Coronary artery (tissue), 2 donors: Measurements from ENCODE around the gene PTGS1.
A peak's percentile ranks its signal among the peaks of the same experiment; 100 is the strongest.

Experiments used
- DNase-seq: peaks from one replicate; pipeline ENCODE4 v3.0.0-alpha.2; 2017; ENCODE audit warnings: low spot score
- H3K27ac ChIP-seq, 2 donors: fragments of 200-600 bp; sonication (generic); one replicate each; pipeline ENCODE4 v1.5.1; 2016 to 2019
- H3K4me3 ChIP-seq: fragments of 200-600 bp; sonication (generic); 2 replicates; pipeline ENCODE4 v1.5.1; 2016; ENCODE audit warnings: mild to moderate bottlenecking, moderate library complexity
- TF ChIP-seq, protein P1 (sequence below): fragments of 200-600 bp; sonication (generic); IDR thresholded peaks from one replicate; pipeline ENCODE4 v1.5.1; 2019; ENCODE audit warnings: antibody characterized with exemption

Gene PTGS1

DNA sequence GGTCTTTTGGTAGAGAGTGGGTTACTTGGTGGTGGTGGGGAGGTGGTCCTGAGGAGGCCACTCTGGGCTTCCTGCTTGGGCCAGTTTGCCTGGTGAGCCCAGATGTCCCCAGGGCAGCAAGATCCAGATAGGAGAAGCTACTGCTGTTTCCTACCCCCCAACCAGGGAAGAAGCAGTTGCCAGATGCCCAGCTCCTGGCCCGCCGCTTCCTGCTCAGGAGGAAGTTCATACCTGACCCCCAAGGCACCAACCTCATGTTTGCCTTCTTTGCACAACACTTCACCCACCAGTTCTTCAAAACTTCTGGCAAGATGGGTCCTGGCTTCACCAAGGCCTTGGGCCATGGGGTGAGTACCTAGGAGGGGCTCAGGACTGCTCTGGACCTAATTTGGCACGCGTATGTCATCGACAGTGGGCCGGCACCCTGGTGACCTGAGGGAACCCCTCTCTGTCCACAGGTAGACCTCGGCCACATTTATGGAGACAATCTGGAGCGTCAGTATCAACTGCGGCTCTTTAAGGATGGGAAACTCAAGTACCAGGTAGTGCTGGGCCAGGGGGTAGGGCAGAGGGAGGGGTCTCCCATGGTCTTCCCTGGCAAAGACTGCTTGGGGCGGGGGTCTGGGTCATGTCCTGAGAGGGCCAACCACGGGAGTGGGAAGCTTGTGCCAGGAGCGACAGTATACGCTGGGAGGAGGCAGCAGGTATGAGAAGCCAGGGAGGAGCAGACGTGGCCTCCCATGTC, 10.6 kb downstream of the PTGS1 start:
- DNase-seq: no peak
- Histone ChIP-seq H3K27ac (no peak overlapping the region), H3K4me3 (no peak overlapping the region)
- TF ChIP-seq, protein P1, sequence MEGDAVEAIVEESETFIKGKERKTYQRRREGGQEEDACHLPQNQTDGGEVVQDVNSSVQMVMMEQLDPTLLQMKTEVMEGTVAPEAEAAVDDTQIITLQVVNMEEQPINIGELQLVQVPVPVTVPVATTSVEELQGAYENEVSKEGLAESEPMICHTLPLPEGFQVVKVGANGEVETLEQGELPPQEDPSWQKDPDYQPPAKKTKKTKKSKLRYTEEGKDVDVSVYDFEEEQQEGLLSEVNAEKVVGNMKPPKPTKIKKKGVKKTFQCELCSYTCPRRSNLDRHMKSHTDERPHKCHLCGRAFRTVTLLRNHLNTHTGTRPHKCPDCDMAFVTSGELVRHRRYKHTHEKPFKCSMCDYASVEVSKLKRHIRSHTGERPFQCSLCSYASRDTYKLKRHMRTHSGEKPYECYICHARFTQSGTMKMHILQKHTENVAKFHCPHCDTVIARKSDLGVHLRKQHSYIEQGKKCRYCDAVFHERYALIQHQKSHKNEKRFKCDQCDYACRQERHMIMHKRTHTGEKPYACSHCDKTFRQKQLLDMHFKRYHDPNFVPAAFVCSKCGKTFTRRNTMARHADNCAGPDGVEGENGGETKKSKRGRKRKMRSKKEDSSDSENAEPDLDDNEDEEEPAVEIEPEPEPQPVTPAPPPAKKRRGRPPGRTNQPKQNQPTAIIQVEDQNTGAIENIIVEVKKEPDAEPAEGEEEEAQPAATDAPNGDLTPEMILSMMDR: no peak

DNA sequence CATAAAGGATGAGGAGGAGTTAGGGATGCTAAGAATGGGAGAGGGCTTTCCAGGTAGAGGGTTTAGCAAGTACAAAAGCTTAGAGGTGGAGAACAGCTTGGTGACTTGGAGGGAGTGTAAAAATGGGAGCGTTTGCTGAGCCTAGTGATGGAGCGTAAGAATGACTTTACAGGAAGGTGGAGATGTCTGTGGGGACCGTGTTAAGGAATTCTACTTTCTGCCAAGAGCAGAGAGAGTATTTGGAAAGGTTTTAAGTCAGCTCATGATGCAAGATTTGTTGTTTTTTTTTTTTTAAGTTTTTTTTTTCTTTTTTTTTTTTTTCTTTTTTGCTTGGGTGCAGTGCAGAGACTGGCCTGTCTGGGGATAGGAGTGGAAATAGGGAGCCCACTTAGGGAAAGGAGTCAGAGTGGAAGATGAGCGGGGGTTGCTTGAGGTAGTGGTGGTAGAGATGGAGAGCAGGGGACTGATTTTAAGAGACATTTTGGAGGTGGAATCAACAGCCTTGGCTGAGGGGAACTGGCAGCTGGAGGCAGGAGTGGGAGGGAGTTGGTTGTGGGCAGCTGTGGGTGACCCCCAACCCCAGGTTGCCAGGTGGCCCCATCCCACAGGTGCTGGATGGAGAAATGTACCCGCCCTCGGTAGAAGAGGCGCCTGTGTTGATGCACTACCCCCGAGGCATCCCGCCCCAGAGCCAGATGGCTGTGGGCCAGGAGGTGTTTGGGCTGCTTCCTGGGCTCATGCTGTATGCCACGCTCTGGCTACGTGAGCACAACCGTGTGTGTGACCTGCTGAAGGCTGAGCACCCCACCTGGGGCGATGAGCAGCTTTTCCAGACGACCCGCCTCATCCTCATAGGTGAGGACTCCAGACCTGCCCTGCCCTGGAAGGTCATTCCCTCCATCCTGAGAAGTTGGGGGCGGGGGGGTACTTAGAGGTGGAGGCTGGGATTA, 12.4 kb downstream of the PTGS1 start:
- Histone ChIP-seq H3K4me3 (no peak overlapping the region), H3K27ac (peak overlapping the region in 1 of 2 donors; percentile 27)
- TF ChIP-seq, protein P1: no peak
- DNase-seq: peak; percentile 72

DNA sequence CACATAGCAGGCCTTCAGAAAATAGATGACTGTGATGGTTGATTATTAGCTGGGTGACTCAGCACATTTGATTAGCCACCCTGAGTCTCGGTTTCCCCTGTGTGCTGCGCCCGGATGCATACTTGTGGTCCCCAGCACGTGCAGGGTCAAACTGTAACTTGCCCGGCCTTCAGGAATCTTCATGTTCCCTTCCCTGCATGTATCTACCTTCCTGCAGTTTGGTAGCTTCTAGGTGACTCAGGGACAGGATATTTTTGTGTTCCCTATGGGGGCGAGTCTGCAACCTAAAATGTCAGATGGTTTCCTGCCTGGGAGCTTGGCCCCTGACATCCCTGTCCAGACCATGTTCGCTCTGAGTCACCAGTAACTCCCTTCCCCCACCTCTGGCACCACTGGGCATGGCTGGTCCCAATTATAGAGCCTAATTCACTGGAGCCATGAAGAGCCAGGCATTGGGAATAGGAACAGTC, 13.2 kb downstream of the PTGS1 start:
- TF ChIP-seq, protein P1: no peak
- H3K4me3 ChIP-seq: no peak overlapping the region
- H3K27ac ChIP-seq: no peak overlapping the region
- peak; percentile 41 for DNase-seq

DNA sequence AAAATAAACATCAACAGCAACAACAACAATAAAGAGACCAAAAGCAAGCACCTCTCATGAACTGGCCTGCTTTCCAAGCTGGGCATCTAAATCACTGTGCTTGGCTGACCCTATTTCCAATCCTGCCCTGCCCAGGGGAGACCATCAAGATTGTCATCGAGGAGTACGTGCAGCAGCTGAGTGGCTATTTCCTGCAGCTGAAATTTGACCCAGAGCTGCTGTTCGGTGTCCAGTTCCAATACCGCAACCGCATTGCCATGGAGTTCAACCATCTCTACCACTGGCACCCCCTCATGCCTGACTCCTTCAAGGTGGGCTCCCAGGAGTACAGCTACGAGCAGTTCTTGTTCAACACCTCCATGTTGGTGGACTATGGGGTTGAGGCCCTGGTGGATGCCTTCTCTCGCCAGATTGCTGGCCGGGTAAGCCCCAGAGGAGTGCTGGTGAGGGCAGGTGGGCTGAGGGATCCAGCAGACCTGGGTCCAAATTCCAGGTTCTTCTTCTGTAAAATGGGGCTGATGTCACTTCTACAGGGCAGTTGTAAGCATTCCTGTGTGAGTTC, 15.6 kb downstream of the PTGS1 start:
- peak; percentile 54 for DNase-seq
- Histone ChIP-seq H3K27ac (no peak overlapping the region), H3K4me3 (no peak overlapping the region)
- TF ChIP-seq, protein P1: no peak

DNA sequence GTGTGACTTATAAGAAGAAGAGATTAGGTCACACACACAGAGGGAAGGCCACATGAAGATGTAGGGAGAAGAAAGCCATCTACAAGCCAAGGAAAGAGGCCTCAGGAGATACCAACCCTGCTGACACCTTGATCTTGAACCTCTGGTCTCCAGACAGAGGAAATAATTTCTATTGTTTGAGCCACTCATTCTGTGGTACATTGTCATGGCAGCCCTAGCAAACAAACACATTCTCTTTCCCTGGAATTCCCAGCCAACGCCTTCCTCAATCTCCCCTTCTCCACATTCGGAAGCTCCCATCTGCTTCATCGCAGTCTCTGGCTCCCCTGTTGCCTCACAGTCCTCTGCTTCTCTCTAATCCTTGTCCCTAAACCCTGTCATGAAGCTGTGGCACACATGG, 16.7 kb downstream of the PTGS1 start:
- TF ChIP-seq, protein P1: no peak
- peak; percentile 35 for DNase-seq
- Histone ChIP-seq H3K27ac (no peak overlapping the region), H3K4me3 (no peak overlapping the region)

DNA sequence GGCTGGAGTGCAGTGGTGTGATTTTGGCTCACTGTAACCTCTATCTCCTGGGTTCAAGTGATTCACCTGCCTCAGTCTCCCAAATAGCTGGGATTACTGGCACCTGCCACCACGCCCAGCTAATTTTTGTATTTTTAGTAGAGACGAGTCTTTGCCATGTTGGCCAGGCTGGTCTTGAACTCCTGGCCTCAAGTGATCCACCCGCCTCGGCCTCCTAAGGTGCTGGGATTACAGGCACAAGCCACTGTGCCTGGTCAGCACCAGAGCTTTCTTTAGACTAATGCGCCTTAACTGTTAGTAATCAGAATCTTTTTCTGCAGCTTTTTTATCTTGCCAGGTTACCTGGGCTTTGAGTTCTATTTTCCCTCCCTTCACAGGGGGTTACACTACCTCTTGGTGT, 18.4 kb downstream of the PTGS1 start:
- H3K4me3 ChIP-seq: no peak overlapping the region
- DNase-seq: peak; percentile 38
- no peak overlapping the region for H3K27ac ChIP-seq
- TF ChIP-seq, protein P1: no peak
